G401 (cell line): ENCODE results near the gene STON2. TPM values are rescaled to one million over a fixed set of nuclear protein-coding genes. Genes with fewer than 3 reads are reported as not detected.

Source experiments
- DNase-seq: peaks from one replicate; pipeline ENCODE4 v3.0.0-alpha.2; 2015; ENCODE audit warnings: low spot score
- in situ Hi-C: cut with HindIII; loops from 2 replicates; pipeline ENCODE4 v1.10.0; 2016; ENCODE audit warnings: low sequenced_read_pairs, mixed read lengths
- total RNA-seq: library from RNA; depleted of rRNA; stranded (reverse); fragments of >200 nt; shearing (Covaris generic); gene quantifications from 2 replicates; pipeline ENCODE4 v1.2.3, GENCODE V29; 2014

The STON2 gene
- total RNA-seq, 1 experiment from 2014 or later: 0.10 TPM

DNA sequence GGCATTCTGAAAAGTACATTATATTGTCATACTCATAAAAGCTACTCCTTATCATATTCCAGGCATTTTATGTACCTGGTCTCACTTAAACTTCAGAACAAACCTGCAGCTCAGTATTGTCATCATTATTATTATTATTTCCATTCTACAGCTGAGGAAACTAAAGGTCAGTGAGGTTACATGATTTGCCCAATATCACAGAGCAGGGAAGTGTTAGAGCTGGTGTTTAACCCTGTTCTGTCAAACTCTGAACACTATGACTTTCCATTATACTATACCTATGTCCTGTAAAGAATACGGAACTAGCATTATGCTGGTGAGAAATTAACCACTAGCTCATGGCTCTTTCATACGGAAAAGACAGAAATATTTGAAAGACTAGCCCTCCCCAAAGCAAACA lies 56.4 kb downstream of the STON2 start:
- DNase-seq: no peak
- in situ Hi-C loops: no loop called here

DNA sequence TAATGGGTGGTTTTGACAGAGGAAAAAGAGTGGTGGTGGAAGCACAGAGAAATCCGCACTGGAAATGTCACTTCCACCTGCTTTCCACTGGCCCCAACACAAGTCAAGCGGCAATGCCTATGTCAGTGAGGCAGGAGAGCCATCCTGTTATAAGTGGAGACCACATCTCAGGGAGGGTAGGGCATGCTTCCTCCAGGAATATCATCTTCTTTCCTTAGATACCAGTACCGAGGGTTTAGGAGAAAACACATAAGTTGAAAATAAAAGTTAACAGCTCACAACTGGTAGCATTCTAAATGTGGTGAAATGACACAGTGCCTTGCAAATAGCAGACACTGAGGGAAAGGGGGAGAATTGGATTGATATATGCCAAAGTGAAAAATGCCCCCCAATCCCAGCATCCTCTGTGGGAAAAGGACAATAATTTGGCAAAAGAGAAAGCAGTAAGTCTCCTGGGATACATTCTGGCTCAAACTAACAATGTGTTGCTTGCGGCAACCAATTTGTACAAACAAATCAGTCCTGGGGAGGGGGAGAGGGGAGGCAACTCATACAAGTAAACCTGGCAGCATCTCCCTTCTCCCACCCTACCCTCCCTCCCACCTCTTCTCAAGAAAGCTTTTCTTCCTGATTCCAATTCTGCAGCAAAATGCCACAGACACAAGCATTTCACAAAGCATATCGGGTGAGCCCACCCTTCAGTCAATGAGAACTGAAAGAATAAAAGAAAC lies 57.1 kb downstream of the STON2 start:
- in situ Hi-C loops: no loop called here
- DNase-seq: no peak

DNA sequence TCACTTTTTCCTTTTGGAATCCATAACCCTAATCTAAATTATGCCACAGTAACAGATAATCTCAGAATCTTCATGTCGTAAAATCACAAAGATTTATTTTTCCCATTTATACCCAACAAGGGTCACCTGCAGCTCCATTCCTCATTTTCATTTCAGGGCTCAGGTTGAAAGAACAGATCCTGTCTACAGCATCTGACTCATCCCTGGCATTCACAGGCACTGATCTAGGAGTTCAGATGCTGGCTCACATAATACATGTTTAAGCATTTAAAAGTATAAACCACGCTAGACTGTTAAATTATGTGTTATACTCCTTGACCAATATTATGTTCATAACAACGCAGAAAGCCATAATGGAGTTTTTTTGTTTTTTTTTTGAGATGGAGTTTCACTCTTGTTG lies 58.3 kb downstream of the STON2 start:
- in situ Hi-C loops: no loop called here
- no peak for DNase-seq

DNA sequence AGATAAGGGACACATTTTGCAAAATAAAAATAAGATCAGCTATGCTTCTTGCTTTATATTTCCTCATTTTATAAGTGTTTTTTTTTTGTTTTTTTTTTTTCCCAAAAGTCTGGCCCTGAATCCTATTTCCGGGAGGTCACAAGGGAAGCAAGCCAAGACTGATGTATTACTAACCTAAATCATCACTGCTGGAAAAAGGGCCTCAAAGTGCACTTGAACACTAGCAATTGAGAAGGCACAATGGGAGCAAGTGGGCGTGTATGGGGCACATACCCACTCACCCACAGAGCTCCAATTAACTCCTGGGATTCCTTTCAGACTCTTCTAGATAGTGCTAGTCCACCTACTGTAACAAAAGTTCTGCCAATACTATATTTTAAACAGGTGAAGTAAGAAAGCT lies 58.8 kb downstream of the STON2 start:
- DNase-seq: no peak
- in situ Hi-C loops: no loop called here

DNA sequence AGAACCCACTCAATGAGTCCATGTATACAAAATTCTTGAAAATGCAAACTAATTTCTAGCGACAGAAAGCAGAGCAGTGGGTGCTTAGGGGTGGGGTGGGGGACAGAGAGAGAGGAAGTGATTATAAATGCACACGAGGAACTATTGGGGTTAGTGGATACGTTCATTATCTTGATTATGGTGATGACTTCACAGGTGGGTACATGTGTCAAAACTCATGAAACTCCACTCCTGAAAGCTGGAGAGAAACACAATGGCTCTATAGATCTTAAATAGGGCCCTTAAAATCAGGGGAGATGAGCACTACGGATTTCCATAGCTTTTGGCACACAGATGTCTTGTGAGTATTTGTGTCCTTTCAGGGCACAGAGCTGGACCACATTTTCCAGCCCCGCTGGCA lies 59.9 kb downstream of the STON2 start:
- in situ Hi-C loops: no loop called here
- no peak for DNase-seq

DNA sequence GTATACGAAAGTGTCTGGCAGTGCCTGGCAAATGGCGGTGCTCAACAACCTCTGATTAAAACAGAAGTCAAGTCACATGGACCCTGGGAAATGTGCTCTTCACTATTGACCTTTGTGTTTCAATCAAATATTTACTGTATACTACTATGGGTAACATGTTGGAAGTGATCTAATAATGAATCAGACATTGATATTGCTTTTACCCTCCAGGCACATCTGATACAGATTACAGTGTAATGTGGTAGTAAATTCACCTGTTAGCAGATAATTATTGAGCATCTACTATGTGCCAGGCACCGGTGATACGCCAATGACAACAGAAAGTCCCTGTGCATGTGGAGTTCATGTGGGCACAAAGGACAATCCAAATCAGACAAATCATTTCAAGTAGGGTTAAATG lies 63.1 kb downstream of the STON2 start:
- in situ Hi-C loops: no loop called here
- no peak for DNase-seq

DNA sequence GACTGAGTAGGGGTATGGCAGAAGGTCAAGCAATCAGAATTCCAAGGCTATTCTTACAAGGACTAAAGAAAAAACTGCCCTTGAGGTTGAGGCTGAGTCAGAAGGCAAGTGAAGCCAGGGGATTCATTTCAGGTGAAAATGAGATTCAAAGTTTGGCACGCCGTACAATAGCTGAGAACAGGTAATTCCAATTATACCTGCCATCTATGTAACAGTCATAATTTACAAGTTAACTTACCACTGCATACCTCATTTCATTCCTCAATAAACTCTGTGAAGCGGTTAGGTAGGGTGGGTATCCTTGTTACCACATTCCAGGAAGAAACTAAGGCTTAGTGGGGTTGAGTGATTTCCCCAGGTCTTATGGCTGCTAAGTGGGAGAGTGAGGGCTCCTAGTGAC lies 64.1 kb downstream of the STON2 start:
- DNase-seq: no peak
- in situ Hi-C loops: no loop called here

DNA sequence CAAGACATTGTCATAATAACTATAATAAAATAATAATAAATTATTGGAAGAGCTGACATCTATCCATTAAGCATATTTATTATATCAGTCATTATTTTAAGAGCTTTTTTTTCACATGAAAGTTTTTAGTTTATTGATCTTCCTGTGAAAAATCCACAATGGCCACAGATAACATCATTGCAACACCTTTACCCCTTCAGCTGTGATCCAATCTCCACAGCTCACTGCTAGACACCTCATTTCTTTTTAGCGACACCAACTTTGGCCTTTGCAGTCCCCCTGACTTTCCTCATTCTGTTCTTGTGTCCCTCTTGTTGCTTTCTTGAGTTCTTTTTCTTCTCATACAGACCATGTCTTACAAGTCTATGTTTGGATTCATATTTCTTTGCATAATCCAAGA lies 67.4 kb downstream of the STON2 start:
- in situ Hi-C loops: no loop called here
- no peak for DNase-seq

DNA sequence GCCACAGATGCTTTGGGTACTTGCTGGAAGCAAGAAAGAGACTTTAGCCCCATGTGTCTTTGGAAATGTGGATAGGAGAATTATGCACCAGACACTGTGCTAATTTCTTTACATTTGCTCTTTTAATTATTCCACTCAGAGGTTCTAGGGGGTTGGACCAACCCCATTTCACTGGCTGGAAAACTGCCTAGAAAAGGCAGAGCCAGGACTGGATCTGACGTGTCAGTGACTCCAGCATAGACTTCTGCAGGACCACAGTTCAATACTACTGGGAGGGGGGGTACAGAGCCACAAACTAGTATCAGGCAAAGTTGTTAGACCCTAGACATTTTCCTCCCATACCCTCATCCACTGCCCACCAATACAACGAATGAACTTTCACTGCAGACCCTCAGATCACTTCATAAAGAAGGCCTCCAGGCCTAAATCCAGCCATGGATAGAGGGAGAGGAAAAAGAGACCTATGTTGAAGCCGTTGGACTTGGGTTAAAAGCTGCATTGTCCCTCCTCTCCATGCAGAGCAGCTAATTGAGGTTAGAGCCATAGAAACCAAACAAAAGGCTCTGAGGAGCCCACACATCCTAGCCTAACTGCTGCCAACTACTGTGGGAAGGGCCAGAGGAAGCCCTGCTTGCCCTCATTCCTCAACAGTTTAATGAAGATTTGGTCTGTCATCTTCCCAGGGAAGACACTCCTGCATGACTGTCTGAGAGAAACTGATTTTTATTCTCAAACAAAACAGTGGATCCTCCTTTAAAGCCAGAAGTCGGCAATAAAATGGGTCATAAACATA lies 68.7 kb downstream of the STON2 start:
- in situ Hi-C loops: no loop called here

DNA sequence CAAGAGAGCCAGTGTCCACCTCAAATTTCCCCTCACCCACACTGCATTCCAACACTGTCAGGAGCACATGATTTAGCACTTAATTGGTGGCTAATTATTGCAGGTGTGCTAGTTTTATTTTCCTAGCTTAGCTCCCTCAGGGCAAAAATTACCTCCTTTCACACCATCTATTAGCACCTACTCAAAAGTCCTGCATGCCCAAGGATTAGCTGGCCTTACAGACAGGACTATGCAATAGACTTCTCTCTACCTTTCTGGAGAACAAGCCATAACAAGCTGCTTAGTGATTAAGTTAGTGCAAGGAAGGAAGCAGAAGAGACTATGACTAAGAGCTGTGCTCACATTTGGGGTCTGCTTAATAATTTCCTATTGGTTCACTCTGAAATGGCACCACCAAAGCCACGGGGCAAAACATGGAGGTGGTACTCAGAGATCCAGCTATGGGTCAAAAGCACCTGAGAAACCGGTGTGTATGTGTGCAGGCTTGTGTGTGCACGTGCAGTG lies 69.5 kb downstream of the STON2 start:
- DNase-seq: no peak
- in situ Hi-C loops: no loop called here

More for the DNA sequence above, 68.7 kb downstream of the STON2 start:
- peak; percentile 26 for DNase-seq

DNA sequence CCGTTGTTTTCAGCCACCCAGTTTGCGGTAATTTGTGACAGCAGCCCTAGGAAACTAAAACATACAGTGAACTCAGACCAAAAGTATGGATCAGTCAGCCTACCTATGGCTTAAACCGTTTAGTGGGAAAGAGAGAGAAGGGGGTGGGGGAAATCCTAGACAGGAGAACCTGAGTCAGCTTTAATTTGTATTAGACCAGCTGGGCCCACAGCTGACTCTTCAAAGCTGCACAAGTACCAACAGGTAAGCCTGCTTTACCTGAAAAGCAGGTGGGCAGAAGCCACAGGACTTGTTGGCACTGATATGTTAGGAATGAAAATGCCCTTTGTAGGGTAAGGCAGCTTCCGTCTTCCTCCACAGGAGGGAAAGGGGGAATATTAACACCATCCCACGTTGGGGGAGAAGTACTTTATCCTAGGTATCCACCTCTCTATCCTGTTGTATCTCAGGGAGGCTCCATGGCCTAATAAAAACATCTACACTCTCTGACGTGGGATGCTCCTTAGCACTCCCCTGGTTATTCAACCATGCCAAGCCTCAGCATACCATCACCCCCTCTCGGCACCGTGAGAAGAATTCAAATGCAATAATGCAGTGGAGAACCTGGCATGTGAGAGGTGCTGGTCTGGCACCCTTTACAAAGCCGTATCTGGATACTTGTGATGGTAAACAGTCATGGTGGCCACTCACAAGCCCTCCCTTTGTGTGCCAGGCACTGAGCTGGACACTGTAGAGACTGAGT lies 70.3 kb downstream of the STON2 start:
- in situ Hi-C loops: no loop called here
- DNase-seq: no peak

DNA sequence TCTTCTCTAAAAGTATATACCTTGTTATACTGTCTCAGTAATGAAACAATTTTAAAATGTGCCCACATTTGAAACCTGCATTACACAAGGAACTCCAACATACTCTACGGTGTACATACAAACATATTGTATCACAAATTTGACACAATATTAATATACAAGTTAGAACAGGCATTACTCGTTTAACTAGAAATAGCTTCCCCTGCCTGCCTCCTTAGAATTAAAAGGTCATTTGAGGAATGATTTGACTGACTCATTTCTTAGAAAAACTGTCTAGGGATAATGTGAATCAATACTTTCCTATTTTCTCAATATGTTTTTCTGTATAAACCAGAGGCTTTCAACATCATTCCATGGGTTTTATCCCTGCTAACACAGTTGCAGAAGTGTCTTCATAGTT lies 73.7 kb downstream of the STON2 start:
- DNase-seq: no peak
- in situ Hi-C loops: no loop called here

DNA sequence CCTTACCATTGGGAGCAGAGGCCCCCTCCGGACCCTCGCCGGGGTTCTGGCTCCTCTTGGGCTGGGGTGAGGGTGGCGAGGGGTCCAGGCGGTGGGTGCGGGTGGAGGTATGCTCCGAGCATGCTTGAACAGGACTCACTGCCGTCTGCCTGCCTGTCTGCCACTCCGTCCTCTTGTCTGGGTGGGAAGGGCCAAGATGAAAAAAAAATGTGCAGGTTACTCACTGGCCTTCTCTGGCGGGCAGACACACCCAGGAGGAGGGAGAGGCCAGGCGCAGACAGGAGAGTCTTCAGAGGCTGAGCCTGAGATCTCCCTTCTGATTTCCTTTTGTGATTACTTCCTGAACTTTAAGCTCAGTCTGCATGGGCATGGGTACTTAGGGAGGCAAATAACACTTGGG lies 76.1 kb downstream of the STON2 start:
- in situ Hi-C loops: no loop called here
- no peak for DNase-seq

DNA sequence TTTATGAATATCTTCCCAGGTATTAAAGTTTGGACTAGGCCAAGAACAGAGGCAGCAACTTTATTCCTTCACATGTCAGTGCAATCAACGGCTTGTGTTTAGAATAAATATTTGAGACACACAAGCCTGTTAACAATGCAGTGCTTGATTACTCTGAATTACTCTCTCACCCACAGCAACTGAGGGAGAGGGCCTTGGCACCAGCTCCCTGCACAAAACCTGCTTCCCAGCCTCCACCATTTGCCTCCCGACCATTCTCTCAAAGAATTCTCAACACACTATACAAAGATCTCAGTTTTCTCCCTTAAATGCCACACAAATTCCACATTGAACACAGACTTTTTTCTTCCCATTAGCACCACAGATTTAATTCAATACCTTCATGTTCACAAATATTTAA lies 77.0 kb downstream of the STON2 start:
- no peak for DNase-seq
- in situ Hi-C loops: no loop called here

DNA sequence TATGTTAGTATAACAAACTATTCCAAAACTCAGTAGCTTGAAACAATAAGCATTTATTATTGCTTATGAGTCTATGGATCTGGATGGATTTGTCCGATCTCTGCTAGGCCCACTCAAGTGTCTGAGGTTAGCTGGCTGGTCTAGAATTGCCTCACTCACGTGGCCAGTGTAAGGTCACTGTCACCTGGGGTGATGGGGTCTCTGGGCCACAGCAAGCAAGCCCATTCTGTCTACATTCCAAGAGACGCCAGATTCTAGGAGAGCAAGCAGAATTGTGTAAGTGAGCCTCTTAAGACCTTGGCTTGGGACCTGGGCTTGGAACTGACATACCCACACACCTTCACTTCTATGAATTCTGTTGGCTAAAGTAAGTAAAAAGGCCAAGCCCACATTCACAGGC lies 80.2 kb downstream of the STON2 start:
- in situ Hi-C loops: no loop called here
- no peak for DNase-seq

DNA sequence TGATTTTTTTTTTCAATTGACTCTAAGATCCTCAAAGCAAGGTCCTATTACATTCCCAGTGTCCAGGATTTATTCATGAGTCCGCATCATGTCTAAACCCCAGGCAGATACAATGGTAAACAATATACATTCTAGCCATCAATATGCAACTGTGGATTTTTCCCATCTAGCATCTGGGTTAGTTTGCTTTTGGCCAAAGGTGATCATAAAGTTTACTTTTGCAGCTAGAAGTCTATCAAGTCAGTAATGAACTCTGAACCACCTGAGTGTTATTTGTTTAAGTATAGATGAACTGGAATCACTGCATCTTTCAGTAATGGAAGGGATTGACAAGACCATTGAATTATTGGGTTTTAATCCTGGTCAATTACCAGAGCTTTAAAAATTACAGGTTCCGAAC lies 80.8 kb downstream of the STON2 start:
- no peak for DNase-seq
- in situ Hi-C loops: no loop called here

DNA sequence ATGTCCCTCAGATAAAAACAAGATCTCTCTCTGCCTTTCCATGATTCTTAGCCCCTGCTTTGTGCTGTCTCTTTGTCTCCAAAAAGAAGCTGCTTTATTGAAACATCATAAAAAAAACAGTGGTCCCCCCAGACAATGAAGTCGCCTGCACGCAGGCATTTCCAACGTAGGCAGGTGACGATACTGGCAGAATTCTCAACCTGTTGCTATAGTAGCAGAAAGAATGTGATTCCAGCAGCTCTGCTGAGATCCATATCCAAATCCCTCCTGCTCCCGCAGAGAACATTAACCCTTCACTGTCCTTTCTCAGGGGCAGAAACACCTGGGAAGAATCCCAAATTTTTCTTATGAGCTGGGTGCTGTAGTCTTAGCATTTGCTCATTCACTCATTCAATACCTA lies 84.8 kb downstream of the STON2 start:
- in situ Hi-C loops: no loop called here
- DNase-seq: no peak

DNA sequence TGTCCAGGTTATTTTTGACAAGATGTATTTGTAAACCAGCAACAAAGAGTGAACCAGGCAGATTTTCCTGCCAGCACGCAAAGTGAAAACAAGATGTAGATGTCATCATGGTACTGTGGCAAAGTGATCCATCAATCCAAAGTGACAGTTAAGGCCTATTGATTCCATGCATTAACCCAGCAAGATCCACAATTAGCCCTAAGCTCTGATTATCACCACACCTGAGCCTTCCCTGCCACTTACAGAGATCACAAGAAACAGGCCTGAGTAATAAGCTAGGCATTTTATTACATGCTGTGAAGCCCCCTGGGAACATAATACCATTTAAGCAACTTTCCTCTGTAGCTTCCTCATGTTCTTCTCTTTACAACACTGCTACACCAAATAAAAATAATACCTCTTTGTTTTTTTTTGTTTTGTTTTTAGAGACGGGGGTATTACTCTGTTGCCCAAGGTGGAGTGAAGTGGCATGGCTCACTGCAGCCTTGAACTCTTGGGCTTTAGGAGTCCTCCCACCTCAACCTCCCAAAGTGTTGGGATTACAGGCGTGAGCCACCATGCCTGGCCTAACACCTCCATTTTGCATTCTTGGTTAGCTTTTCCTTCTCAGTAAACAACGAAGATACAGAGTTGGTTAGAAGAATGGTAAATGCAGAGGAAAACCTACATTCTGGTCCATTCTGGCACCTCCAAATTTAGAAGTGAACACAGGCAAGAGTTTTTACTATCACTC lies 85.5 kb downstream of the STON2 start:
- no peak for DNase-seq
- in situ Hi-C loops: no loop called here

DNA sequence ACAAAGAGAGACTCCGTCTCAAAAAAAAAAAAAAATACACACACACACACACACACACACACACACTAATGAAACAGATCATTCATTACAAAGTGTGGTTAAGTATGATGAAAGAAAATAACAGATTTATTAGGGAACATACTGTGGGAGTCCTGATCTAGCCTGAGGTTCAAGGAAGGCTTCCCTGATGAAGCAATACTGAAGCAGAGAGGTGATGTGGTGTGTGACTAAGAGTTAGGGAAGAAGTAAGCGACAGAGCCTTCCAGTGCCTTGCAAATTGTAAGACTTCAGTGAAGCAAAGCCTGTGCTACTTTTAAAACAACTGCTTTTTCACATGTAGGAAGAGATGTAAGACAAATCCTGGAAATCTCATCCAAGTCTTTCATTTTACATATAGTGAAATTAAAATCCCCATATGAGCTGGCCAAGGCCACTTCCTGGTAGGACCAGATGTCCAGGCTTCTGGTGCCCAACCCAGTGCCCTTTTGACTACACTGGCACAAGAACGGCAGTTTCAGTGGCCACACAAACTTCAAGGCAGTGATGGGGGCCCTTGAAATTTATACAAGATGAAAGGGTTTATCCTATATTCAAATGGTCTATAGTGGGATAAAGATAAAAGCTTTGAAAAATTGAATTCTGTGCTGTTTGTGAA lies 86.2 kb downstream of the STON2 start:
- in situ Hi-C loops: no loop called here

More for the DNA sequence above, 86.2 kb downstream of the STON2 start:
- no peak for DNase-seq
